NCI-H2029 (cell line): ENCODE data around the gene PLCG2.
"Not testable (repeated sequence)": the region's sequence is repeated elsewhere in the genome, so short reads cannot be mapped to it uniquely, and the experiment has no call there.

Experiments
- DNase-seq: peaks from one replicate; lab custom pipeline; 2025; lab: John Stamatoyannopoulos, UW

Gene PLCG2

DNA sequence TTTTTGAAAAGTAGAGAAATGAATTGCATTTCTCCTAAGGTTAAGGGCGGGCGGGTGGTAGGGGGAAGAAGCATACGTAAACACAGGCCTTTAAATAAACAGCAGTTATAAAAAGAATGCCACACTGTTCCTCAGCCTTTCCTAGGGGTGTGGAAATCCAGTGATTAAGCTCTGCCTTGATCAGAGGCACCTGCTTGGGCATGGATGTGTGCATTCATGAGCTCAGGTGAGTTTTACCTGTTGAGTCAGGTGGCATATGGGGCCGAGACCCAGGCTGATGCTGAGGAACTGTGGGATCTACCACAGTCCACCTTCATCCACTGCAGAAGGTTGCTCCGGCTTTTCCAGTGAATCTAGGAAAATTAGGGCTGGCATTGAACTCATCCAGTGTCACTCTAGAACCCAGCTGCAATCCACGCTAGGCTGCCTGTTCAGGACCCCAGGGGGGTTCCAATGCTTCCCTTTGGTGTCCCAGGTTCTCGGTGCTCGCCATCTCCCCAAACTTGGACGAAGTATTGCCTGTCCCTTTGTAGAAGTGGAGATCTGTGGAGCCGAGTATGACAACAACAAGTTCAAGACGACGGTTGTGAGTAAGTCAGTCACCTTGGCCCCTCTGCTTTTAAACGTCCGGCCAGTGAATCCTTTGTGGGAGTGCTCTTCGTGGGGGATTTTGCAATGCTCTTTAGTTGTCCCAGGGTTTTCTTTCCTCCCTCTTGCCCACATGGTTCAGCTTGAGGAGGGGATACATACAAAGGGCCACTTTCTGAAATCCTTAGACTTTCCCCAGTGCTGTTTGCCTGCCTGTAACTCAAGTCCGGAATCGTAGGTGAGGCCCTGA, 159.5 kb downstream of the PLCG2 start:
- no peak for DNase-seq

DNA sequence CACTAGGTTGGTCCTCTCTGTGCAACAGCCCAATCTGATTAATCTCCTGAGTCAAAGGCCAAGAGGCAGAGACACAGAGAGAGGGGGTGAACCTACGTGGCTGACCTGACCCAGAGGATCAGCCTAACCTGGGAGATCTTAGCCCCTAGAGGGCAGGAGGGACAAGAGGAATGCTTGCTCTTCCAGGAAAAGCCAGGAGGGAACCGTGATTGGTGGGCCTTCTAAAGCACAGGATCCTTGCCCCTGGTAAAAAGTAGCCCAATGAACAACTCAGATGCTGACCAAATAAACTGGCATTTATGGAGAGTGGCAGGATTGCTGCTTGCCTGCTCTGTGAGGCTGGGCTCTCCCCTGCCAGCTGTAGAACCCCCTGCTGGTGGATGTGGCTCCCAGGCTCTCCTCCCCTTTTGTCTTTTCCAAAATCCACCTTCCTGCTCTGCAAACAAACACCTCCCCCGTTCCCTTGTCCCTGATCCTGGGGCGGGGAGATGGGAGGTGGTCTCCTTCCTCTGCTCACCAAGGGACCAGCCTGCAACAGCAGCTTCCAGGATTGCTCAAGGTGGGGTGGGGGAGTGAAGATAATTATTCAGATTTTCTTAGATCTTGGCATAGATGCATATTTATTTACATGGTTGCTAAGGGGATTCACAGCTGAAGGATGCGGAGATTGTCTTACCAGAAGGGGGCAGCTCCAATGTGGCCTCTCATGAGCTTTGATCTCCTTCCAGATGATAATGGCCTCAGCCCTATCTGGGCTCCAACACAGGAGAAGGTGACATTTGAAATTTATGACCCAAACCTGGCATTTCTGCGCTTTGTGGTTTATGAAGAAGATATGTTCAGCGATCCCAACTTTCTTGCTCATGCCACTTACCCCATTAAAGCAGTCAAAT, 160.3 kb downstream of the PLCG2 start:
- no peak for DNase-seq

DNA sequence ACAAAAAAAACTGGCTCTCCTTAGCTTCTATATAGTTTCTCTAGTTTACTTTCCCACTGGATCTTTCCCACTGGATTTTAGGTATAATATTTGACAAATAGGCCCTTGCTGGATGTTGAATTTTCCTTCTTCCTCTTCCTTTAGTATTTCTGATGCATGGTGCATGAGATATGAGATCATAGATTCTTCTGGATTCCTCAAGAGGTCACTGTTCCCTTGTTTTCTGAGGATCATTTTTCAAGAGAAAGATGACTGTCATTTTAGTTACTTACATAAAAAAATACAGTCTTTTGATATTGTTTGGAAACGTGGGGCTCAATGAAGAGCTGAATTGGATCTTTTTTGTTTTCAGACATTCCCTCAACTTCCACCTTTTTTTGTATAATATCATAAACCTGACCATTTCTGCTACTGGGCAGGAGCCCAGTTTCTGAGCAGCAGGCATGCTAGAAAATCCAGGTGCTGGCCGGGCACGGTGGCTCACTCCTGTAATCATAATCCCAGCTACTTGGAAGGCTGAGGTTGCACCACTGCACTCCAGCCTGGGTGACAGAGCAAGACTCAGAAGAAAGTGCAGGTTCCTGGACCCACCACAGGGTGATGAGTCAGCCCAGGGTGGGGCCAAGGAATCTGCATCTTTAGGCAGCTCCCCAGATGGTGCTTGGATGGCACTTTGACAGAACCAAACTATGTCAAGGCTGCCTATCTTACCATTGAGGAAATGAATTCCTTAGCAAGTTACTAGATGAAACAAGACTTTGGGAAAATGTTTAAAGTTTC, 161.9 kb downstream of the PLCG2 start:
- DNase-seq, result peak; percentile 8

DNA sequence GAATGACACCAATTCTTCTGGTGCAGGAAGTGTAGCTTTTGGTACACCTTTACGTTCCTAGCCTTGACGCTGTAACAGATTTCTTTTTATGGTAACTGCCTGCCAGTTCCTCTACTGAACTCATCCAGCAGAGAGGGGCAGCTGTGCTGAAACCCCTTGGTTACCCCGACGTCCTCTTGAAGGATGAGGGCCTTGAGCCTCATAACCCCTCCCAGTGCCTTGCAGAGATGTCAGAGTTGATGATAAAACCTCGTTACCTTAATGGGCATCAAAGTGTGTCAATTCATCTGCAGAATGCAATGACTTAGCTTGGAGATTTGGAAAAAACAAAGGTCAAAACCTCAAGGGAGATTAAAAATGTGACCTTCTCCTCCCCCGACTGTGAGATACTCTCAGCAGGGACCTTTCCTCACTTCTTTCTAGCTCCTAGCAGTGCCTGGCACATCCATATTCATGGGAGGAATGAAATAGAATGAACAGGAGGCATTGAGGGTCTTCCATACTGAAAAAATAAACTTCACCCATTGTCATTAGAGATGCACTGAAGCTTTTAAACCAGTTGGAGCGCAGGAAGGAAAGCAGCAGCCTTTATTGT, 163.0 kb downstream of the PLCG2 start:
- no peak for DNase-seq

DNA sequence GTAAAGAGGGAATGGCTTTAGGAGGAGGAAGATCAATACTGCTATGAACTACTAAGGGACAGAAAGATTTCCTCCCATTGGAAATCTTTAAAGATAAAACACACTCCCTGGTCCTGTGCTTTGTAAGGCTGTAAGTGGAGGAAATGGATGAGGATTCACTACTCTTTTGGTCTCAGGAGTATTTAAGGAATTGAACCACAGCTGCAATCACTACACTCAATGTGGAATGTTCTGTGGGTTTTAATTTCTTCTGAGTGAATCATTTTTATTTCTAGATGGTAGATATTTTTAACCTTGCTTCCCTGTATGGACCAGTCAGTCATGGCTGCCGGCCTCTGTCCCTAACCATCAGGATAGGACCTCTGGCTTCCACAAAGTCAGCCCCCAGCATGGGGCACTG, 166.6 kb downstream of the PLCG2 start:
- no peak for DNase-seq

DNA sequence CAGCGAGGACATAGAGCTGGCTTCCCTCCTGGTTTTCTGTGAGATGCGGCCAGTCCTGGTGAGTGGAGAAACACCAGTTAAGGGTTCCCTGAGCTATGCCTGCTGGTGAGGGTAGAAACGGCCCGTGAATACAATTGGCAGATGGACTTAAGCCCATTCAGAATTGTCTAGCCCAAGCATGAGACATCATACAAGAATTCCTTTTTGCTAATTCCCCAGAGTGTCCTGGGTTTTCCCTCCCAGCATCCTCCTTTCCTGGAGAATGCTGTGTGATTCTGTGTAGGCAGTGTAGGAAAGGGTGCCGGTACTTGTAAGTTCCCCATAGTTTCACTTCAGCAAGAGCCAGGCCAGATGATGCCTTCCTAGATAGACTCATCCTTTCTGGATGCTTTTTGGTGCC, 167.1 kb downstream of the PLCG2 start:
- DNase-seq, result no peak

DNA sequence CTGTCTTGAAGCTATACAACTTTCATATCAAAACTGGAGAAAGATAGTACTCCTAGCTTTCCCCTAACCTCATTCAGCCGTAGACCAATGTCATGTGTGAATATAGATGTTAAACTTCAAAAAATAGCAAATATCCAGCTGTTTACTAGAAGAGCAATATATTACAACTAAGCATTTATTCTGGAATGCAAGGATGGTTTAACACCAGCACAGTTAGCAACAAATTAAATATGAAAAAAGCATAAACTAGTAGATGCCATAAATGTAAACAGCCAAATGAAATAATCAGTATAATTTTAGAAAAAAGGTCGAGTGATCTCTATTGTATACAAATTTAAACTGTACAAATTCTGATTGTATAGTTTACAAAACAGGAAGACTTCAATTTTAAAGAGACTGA, 172.5 kb downstream of the PLCG2 start:
- no peak for DNase-seq

DNA sequence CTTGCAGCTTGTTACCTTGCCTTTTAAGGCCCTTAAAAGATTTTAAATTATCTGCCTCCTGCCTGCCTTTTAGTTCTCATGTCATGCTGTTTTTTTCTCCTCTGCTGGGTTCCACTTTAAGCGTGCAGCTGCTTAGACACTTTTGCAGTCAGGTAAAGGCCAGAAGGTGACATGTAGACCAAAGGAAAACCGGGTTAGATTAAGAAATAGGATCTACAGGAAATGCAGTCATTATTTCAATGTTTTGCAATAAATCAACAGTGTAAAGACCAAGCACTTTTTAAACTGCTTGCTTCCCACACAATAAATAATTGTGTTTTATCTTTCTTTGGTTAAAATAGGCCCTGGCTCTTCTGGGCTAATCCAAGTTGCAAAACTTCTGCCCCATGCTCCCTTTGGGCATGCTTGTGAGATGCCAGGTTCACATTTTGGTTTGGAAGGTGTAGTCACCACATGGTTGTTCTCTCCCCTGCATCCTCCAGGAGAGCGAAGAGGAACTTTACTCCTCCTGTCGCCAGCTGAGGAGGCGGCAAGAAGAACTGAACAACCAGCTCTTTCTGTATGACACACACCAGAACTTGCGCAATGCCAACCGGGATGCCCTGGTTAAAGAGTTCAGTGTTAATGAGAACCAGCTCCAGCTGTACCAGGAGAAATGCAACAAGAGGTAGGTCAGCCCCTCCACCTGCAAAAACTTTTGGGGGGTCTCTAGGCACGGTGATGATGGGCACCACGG, 177.3 kb downstream of the PLCG2 start:
- no peak for DNase-seq

DNA sequence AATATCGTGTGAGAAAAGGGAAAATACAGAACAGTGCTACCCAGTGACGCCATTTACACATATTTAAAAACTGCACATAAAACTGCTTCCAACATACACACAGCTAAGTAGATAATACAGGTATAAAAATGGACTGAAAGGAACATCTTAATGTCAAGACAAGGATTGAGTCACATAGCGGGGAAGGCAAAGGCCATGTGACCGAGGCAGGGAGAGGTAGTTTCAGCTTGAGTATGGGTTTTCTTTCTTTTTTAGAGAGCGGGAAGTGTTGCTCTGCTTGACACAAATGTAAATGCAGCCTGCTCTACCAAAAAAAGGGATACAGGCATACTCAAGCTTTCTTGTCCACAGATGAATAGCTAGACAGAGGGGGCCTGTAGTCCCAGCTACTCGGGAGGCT, 185.7 kb downstream of the PLCG2 start:
- DNase-seq, result no peak

DNA sequence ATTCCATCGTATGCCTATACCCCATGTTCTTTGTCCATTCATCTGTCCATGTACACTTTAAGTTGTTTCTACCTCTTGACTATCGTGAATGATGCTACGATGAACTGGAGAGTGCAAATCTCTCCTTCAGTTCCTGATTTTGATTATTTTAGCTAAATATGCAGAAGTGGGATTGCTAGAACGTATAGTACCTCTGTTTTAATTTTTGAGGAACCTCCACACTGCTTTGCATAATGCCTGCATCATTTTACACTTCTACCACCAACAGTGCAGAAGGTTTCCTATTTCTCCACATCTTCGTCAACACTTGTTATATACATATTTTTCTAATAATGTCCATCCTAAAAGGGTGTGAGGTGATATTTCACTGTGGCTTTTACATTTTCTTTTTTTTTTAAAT, 188.3 kb downstream of the PLCG2 start:
- DNase-seq, result no peak

DNA sequence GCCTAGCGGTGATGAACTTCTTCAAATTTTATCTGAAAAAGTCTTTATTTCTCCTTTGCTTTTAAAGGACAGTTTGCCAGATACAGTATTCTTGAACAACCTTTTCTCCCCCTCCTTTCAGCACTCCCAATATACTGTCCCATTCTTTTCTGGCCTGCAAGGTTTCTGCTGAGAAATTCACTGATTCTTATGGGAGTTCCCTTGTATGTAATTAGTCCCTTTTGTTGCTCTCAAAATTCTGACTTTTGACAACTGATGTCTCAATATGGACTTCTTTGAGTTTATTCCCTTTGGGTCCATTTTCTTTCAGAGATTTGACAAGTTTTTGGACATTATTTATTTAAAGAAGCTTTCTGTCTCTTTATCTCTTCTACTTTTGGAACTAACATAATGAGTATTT, 192.8 kb downstream of the PLCG2 start:
- DNase-seq, result no peak

DNA sequence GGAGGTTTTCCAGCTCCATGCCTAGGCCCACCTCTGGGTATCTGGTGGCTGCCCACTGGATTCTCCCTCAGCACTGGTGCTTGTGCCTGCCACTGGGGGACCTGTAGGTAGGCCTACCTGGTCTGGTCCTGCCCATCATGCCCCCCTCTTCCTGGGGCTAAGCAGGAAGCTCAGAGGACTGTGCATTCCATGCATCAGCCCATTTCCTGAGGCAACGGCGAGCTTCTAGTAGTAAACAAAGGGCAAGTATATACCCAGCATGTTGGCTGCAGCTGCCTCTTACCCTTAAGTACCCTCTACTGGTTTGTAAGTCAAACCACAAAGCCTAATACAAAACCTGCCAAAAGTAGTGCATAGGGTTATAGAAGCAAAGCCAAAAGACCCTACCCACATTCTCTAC, 194.6 kb downstream of the PLCG2 start:
- peak; percentile 8 for DNase-seq

DNA sequence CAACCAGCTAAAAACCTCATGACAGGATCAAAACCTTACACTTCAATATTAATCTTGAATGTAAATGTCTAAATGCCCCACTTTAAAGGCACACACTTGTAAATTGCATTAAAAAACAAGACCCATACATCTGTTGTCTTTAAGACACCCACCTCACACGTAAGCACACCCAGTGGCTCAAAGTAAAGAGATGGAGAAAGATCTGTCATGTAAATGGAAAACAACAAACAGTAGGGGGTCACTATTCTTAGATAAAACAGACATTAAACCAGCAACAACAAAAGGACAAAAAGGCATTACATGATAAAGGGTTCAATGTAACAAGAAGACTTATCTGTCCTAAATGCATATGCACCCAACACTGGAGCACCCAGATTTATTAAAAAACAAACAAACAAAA, 196.5 kb downstream of the PLCG2 start:
- DNase-seq, result no peak

DNA sequence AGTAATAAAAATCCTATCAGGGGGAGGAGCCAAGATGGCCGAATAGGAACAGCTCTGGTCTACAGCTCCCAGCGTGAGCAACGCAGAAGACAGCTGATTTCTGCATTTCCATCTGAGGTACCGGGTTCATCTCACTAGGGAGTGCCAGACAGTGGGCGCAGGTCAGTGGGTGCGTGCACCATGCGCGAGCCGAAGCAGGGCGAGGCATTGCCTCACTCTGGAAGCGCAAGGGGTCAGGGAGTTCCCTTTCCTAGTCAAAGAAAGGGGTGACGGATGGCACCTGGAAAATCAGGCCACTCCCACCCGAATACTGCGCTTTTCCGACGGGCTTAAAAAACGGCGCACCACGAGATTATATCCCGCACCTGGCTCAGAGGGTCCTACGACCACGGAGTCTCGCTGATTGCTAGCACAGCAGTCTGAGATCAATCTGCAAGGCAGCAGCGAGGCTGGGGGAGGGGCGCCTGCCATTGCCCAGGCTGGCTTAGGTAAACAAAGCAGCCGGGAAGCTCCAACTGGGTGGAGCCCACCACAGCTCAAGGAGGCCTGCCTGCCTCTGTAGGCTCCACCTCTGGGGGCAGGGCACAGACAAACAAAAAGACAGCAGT, 198.3 kb downstream of the PLCG2 start:
- DNase-seq, result not testable (repeated sequence)

DNA sequence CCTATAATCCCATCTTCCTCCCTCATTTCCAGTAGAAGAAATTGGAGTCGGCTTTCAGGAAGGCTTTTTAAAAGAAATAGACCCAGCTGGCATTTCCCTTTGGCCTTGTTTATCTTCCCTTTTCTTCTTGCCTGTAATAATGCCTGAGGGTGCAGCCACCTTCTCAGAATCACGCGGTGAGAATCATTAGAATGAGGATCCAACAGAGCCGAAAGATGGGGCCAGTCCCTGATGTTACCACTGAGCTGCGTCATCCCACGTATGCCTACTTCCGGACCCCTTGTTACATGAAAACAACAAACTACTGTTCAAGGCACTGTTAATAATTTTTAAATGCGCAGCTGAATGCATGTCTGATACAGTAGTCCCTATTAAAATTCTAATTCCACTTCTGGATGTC, 208.0 kb downstream of the PLCG2 start:
- no peak for DNase-seq

DNA sequence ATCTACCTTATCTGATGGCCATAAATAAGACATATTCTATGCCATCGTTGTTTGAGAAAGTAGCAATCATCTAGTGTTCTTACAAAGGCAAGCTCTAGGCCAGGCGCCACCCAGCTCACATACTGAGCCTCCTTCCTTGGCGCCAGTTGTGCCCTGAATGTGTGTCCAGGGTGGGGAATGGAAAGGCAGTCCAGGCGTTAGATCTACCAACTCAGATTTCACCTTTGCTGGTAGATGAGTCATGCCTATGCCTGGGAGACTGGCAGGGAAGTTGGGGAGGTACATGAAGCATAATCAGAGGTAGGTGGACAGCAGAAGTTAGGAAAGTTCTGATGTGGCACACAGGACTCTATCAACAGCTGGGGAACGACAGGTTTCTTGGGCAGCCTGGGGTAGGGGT, 208.6 kb downstream of the PLCG2 start:
- no peak for DNase-seq

DNA sequence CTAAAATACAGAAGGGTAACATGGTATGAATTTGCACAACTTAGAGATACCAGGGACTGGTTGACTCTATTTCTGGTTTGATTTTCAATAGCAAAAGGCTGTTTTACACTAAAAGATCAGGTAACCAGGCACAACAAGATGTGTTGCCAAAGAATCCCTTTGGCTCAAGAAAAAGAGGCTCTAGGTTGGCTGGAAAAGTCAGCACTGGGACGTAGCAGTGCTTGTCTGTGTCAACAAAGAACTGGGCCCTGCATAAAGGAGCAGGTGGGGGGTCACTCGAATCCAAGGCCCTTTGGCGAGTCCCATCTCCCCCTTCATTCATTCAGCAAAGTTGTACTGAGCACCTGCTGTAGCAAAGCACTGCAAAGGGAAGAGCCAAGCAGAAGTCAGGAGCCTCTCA, 213.8 kb downstream of the PLCG2 start:
- DNase-seq, result no peak

DNA sequence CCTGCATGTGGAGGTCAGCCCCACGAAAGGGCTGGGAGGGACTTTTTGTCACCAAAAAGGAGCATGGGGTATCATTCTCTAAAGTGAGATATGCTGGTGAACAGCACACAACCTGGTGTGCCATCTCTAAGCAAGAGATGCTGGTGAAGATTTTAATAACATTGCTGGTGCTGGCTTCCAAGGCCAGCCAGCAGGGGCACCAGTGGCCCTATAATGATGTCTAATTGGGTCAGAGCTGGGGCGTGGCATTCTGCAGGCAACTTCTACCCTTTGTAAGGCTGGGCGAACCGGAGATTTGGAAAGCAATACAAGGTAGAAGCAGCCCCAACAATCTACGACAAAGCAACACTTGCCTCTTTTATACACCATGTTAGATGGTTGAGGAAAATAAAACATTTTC, 215.4 kb downstream of the PLCG2 start:
- DNase-seq, result no peak

DNA sequence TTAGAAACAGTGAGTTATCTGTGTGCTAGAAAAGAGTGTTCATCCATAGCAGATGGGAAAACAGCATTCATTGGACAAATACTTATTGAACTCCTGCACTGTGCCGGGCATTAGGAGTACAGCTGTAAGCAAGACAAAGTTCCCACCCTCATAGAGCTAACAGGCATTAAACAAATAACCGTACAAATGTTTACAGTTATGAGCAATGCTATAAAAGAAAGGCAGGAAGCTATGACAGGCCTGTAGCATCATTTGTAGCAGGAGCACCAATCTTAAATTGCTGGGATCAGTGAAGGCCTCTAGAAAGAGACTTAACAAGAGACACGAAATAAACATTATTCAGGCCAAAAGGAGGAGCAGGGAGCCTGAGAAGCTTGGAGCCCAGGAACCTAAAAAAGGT, 216.6 kb downstream of the PLCG2 start:
- DNase-seq, result no peak

DNA sequence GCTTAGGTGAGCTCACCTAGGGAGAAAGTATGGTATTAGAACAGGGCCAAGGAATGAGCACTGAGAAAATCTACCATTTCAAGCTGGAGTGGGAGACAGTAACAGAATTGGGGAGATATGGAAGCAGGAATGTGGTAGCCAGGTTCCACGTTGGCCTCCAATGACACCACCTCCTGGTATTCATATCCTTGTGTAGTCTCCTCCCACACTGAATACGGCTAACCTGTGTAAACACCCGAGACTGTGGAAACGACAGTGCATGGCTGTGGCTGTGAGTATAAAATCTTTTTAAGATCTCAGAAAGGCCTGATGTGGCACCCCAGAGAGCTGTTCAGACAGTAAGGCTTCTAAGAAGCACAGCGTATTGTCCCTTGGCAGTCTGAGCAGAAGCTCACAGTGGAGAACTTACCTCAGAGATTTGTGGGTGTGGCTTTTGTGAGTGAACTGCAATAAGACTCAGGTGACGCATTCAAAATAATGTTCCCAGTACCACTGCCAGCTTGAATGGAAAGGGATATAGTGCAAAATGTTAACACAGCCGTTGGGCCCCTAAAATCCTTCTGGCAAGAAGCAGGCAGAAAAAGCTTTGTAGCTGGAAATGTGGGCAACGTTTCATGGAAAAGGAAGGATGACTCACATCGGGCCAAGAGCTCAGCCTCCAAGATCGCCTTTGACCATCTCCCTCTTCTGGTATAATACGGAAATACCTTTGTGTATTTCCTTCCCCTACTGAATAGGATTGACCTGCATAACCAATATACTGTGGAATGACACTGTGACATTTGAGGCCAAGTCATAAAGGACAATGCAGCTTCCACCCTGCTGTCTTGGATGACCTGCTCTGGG, 217.8 kb downstream of the PLCG2 start:
- DNase-seq, result no peak
